AG08395 (cell line): ENCODE data around the gene KCTD19.
"Not testable (repeated sequence)": the region's sequence is repeated elsewhere in the genome, so short reads cannot be mapped to it uniquely, and the experiment has no call there.

ENCODE experiments used
- DNase-seq: peaks from one replicate; pipeline ENCODE4 v3.0.0; 2012; ENCODE audit warnings: mixed read lengths, low spot score

The KCTD19 gene

GRCh38 chr16:67326472-67327309 lies at the start of gene KCTD19, which contains the start of gene LRRC36:
Gene KCTD19 (minus strand): TSS chr16:67326741. CDS start chr16:67326707, 34 bp downstream.
Gene LRRC36 (plus strand): TSS chr16:67326815. CDS start chr16:67326863, 48 bp downstream.
- peak; percentile 33 for DNase-seq

DNA sequence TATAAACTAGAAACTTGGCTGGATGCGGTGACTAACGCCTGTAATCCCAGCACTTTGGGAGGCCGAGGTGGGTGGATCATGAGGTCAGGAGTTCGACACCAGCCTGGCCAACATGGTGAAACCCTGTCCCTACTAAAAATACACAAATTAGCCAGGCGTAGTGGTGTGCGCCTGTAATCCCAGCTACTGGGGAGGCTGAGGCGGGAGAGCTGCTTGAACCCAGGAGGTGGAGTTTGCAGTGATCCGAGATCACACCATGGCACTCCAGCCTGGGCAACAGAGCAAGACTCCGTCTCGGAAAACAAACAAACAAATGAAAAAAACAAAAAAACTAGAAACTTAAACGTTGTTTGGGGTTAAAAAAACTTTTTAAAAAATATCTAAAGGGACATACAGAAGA lies 49.5 kb upstream of the KCTD19 start:
- not testable (repeated sequence) for DNase-seq

- DNase-seq, result peak; percentile 51
Observed at GRCh38 chr16:67372664-67373063, 46.1 kb upstream of the KCTD19 start.

GRCh38 chr16:67370661-67371060 lies 44.1 kb upstream of the KCTD19 start:
- no peak for DNase-seq

DNA sequence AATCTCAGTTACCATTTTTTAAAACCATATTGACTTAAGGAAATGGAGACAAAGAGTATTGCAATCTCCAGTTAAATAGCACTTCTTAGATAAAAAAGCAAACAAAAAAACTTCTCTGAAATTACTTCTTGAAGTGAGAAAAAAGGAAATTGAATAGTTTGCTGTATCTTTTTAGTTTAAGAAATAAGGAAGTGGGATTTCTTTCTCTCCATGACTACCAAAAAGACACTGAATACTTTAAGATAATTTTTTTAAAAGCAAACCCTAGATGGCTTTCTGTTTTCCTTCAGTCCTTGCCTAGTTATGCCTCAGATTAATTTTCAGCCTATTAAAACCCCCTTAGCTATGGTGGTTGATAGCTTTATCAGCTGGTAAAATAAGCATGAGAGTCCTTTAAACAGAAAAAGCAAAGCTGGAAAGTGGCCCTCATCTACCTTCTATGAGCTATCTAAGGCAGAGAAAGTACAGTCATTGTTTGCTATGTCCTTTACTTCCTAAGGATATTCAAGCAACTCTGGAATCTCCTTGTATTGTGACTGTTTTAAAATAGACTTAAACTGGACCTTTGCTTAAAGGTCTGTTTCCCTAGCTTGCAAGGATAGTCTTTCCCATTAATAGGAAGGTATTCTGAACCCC lies 38.2 kb upstream of the KCTD19 start:
- no peak for DNase-seq

DNA sequence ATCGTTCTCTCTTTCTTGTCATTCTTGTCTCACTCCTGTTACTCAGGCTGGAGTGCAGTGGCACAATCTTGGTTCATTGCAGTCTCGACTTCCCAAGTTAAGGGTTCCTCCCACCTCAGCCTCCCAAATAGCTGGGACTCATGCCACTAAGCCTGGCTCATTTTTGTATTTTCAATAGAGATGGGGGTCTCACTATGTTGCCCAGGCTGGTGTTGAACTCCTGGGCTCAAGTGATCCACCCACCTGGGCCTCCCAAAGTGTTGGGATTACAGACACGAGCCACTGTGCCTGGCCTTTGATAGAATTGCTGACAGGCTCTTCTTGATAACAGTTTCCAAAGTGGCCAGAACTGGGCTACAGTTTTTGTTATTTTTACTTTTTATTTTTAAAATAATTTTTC lies 34.5 kb upstream of the KCTD19 start:
- DNase-seq, result no peak

GRCh38 chr16:67359540-67360269 lies 33.2 kb upstream of the KCTD19 start:
- not testable (repeated sequence) for DNase-seq

GRCh38 chr16:67357561-67357960 lies 31.0 kb upstream of the KCTD19 start:
- no peak for DNase-seq

DNA sequence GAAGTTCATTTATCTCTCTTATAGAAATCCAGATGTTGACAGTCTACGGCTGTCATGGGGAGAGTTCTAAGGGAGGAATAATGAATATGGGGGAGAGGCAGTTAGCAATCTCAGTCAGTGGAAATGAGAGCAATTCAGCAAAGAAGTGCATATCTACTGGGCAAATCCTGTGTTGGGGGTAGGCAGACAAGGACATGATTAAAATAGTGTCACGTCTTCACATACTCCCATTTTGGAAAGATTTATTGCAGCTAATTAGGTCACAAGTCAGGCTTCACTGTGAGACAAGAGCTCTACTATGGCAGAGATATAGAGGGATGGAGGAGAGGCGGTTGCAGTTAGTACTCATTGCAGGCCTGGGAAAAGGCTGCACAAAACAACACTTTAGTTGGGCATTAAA lies 29.9 kb upstream of the KCTD19 start:
- no peak for DNase-seq

DNA sequence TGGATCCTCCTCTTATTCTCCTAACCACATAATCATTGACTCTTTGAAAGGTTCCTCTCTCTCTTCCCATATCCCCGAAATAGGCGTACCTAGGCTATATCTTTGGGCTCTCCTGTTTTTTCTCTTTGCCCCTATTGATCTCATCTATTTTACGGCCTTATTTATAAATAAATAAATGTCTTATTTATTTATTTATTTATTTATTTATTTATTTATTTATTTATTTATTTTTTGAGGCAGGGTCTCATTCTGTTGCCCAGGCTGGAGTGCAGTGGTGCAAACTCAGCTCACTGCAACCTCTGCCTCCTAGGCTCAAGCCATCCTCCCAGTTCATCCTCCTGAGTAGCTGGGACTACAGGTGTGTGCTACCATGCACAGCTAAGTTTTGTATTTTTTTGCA lies 25.9 kb upstream of the KCTD19 start:
- DNase-seq, result not testable (repeated sequence)

DNA sequence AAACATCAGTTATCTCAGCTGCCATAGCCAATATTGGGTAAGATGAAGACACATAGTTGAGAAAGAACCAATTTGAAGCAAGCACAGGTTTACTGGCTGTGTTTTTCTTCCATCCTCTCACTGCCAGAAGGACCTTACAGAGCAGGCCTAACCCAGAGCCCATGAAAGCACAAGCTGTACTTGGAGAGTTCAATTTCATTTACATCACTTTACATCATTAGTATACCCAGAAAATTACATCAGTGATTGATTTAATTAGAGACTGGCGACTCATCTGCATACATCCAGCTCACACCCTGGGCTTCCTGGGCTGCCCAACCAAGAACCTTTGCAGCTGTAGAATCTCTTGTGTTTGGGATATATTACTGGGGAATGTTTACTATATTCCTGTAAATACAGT lies 23.8 kb upstream of the KCTD19 start:
- no peak for DNase-seq

DNA sequence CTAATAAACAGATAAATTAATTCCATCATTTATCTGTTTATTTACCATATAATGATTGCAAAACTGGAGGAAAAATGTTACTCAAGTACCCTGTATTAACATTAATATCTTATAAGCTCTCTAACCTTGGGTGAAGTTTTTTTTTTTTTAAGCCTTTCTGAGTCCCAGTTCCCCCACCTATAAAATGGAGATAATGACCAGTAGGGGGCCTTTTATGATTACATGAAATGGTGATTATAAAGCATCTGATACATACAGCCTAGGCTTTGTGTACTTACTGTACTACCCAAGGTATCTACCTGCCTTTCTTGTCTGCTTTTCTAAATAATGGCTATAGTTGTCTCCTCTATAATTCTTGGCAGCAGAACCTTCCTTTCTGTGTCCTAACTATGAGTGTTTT lies 22.6 kb upstream of the KCTD19 start:
- DNase-seq, result no peak

GRCh38 chr16:67346341-67346740 lies 19.8 kb upstream of the KCTD19 start:
- DNase-seq, result no peak

GRCh38 chr16:67345401-67345800 lies 18.9 kb upstream of the KCTD19 start:
- DNase-seq, result no peak

DNA sequence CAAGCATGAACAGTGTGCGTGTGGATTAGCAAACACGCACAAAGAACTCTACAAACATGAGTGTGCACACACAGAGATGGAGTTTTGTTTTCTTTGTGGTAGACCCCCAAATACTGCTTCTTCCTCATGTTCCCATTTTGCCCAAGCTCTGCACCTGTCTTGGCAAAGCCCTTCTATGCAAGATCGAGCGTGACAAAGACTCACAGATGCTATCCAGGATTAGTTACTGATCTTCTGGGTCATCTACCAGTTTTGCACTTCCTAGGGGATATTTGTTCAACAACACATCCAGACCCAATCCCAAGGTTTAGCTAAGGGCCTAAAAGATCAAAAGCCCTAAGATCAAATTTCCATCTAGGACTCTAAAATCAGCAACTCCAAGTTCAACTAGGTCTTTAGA lies 16.1 kb upstream of the KCTD19 start:
- DNase-seq, result no peak

DNA sequence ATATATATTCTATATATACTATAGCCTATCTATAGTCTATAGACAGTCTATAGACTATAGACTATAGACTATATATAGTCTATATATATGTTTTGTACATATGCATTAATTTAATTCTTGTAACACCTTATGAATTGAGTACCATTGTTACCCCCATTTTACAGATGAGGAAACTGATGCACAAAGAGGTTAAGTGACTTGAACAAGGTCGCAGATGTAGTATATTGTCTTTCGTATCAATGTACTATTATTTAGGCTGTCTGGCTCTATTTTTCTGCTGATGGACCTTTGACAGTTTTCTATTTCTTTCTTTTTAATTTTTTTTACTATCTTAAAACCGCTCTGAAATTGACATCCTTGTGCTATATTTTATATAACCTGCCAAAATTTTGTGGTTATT lies 14.7 kb upstream of the KCTD19 start:
- no peak for DNase-seq

DNA sequence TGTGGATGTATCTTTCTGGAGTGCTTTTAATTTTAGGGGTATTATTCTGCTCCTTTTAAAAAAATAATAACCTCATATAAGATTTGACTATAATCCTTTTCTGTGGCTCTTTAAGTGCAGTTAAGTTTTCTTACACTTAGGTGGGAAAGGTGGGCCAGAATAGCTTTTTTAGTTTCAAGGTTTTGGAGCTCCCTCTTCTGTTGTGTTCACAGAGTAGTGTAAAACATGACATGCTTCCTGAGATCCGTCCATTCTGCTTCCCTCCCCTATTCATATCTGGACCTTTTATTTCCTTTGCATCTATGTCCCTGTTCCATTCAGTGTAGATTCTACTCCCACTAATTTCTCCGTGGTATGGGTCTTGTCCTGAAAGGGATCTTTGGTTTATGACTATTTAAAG lies 12.9 kb upstream of the KCTD19 start:
- DNase-seq, result peak; percentile 11

DNA sequence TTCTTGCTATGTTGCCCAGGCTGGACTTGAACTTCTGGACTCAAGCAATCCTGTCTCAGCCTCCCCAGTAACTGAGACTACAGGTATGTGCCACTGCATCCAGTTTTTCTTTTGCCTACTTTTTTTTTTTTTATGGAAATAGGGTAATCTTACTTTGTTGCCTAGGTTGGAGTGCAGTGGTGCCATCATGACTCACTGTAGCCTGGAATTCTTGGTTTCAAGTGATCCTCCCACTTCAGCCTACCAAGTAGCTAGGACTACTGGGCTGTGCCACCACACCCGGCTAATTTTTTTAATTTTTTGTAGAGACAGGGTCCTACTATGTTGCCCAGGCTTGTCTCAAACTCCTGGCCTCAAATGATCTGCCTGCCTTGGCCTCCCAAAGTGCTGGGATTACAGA lies 10.1 kb upstream of the KCTD19 start:
- no peak for DNase-seq

GRCh38 chr16:67336116-67336515 lies 9.6 kb upstream of the KCTD19 start:
- DNase-seq, result no peak

- no peak for DNase-seq
Observed at GRCh38 chr16:67333315-67333714, 6.8 kb upstream of the KCTD19 start.

GRCh38 chr16:67329901-67330300 lies 3.4 kb upstream of the KCTD19 start:
- no peak for DNase-seq

- no peak for DNase-seq
Observed at GRCh38 chr16:67327743-67328142, 1.2 kb upstream of the KCTD19 start.

GRCh38 chr16:67326115-67326471 lies 448 bp downstream of the KCTD19 start:
- DNase-seq, result no peak
